Measurements from ENCODE around the gene CRYAA. TPM values are rescaled to one million over a fixed set of nuclear protein-coding genes. Genes with fewer than 3 reads are reported as not detected.
"Not testable (repeated sequence)": the region's sequence is repeated elsewhere in the genome, so short reads cannot be mapped to it uniquely, and the experiment has no call there.

Gene CRYAA, protein sequence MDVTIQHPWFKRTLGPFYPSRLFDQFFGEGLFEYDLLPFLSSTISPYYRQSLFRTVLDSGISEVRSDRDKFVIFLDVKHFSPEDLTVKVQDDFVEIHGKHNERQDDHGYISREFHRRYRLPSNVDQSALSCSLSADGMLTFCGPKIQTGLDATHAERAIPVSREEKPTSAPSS
- total RNA-seq (2021; ENCODE audit: unreplicated experiment): not detected
- polyA plus RNA-seq (2012): 0.12 TPM in 1 of 2 replicates, not detected in the other
- Bru-seq, nascent RNA: not detected
- BruChase-seq, experiment 1, labeled RNA remaining after a 6-hour chase: not detected
- not detected for BruChase-seq, experiment 2, labeled RNA remaining after a 2-hour chase
- long read RNA-seq: 0 reads

DNA sequence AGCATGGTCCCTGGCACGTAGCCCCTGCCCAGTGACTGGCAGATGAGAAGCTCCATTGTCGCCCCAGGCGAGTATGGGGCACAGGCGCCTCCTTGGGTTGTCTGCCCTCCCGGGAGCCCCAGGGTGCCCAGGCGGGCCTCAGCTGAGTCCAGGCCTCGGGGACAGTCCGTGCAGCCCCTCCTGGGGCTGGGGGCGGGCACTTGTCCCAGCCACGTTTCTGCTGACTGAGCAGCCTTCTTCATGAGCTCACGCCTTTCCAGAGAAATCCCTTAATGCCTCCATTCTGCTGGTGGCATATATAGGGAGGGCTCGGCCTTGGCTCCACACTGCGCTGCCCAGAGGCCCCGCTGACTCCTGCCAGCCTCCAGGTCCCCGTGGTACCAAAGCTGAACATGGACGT, at the start of gene CRYAA:
TSS of gene CRYAA (plus strand) at position 301 of the 400 bp plus-strand sequence. CDS start at position 393, 92 bp downstream.
- H3K79me2 ChIP-seq (ENCODE audit: insufficient read depth, low read length); ATAC-seq; H2AFZ ChIP-seq (ENCODE audit: low read depth, low read length, poor library complexity, severe bottlenecking); H3K4me1 ChIP-seq (ENCODE audit: control insufficient read depth in 1 of 2, insufficient read depth in 2 of 2, low read length in 2 of 2); H3K27me3 ChIP-seq (ENCODE audit: insufficient read depth, low read length); H3K4me2 ChIP-seq (ENCODE audit: low read length); H3K9me3 ChIP-seq (ENCODE audit: control insufficient read depth in 1 of 2, insufficient read depth in 1 of 2, low read depth in 1 of 2, low read length in 2 of 2); H3K9me2 ChIP-seq (ENCODE audit: insufficient read depth); H4K20me1 ChIP-seq (ENCODE audit: insufficient read depth); CTCF ChIA-PET; BruUV-seq (replicated peaks); DNase-seq (ENCODE audit: low read depth, low spot score); intact Hi-C loops (cut with micrococcal nuclease); POLR2A ChIA-PET; H3K9ac ChIP-seq (ENCODE audit: low read length); RAD21 ChIA-PET (ENCODE audit: low non-redundant PET in 1 of 2, low total read pairs in 2 of 2, uncharacterized antibody in 2 of 2, unreplicated experiment in 2 of 2); H3K27ac ChIP-seq (ENCODE audit: low read depth, low read length); H3K4me3 ChIP-seq (replicated peaks in 1 of 2; ENCODE audit: low read depth in 1 of 2, low read length in 2 of 2); H3K36me3 ChIP-seq (ENCODE audit: control insufficient read depth in 1 of 2, insufficient read depth in 2 of 2, low read length in 2 of 2): not testable (repeated sequence)

DNA sequence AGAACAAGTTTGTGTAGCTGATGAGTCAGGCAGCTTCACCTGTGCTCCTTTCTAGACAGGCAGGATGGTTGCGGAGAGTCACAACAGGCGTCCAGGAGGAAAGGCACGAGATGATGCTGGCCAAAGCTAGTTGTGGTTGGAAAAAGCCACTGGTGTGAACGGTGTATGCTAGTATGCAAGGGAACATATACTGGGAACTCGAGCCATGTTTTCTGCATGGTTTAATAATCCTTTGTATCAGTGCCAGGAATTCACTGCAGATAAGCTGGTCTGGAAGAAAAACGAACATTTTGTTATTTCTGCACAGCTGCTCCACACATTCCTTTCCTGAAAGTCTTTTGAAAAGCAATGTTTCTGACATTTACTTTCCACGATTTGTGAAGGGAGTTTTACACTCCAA, 38.7 kb upstream of the CRYAA start:
- DNase-seq (ENCODE audit: low read depth, low spot score); RAD21 ChIA-PET (ENCODE audit: low non-redundant PET in 1 of 2, low total read pairs in 2 of 2, uncharacterized antibody in 2 of 2, unreplicated experiment in 2 of 2); H3K4me3 ChIP-seq (replicated peaks in 1 of 2; ENCODE audit: low read depth in 1 of 2, low read length in 2 of 2); intact Hi-C loops (cut with micrococcal nuclease); H3K4me2 ChIP-seq (ENCODE audit: low read length); POLR2A ChIA-PET; H3K4me1 ChIP-seq (ENCODE audit: control insufficient read depth in 1 of 2, insufficient read depth in 2 of 2, low read length in 2 of 2); H4K20me1 ChIP-seq (ENCODE audit: insufficient read depth); H3K9me3 ChIP-seq (ENCODE audit: control insufficient read depth in 1 of 2, insufficient read depth in 1 of 2, low read depth in 1 of 2, low read length in 2 of 2); H3K27ac ChIP-seq (ENCODE audit: low read depth, low read length); H3K9me2 ChIP-seq (ENCODE audit: insufficient read depth); H3K27me3 ChIP-seq (ENCODE audit: insufficient read depth, low read length); ATAC-seq; H3K9ac ChIP-seq (ENCODE audit: low read length); H3K79me2 ChIP-seq (ENCODE audit: insufficient read depth, low read length); H2AFZ ChIP-seq (ENCODE audit: low read depth, low read length, poor library complexity, severe bottlenecking); CTCF ChIA-PET; BruUV-seq (replicated peaks); H3K36me3 ChIP-seq (ENCODE audit: control insufficient read depth in 1 of 2, insufficient read depth in 2 of 2, low read length in 2 of 2): not testable (repeated sequence)

DNA sequence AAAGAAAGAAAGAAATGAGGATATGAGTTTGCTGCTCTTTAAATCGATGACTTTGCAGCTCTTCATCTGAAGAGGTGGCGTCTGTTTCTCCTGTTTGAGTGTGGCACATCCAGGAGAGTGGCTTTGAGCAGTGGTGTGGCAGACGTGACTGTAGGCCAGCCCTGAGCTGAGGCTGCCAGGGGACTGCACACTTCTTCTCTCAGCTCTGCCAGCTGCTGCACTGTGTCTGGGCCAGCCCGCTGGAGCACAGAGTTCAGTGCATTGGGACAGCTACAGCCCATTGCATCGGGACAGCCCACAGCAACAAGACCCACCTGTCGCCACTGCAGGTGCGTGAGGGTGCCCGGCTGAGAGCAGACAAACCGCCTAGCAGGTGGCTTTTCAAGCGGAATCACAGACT, 34.3 kb upstream of the CRYAA start:
- H3K9me3 ChIP-seq (ENCODE audit: control insufficient read depth in 1 of 2, insufficient read depth in 1 of 2, low read depth in 1 of 2, low read length in 2 of 2); H3K27me3 ChIP-seq (ENCODE audit: insufficient read depth, low read length); H3K4me1 ChIP-seq (ENCODE audit: control insufficient read depth in 1 of 2, insufficient read depth in 2 of 2, low read length in 2 of 2); RAD21 ChIA-PET (ENCODE audit: low non-redundant PET in 1 of 2, low total read pairs in 2 of 2, uncharacterized antibody in 2 of 2, unreplicated experiment in 2 of 2); H3K9me2 ChIP-seq (ENCODE audit: insufficient read depth); H3K9ac ChIP-seq (ENCODE audit: low read length); BruUV-seq (replicated peaks); intact Hi-C loops (cut with micrococcal nuclease); H3K36me3 ChIP-seq (ENCODE audit: control insufficient read depth in 1 of 2, insufficient read depth in 2 of 2, low read length in 2 of 2); DNase-seq (ENCODE audit: low read depth, low spot score); H3K4me3 ChIP-seq (replicated peaks in 1 of 2; ENCODE audit: low read depth in 1 of 2, low read length in 2 of 2); H3K4me2 ChIP-seq (ENCODE audit: low read length); H4K20me1 ChIP-seq (ENCODE audit: insufficient read depth); H3K79me2 ChIP-seq (ENCODE audit: insufficient read depth, low read length); POLR2A ChIA-PET; CTCF ChIA-PET; H2AFZ ChIP-seq (ENCODE audit: low read depth, low read length, poor library complexity, severe bottlenecking); H3K27ac ChIP-seq (ENCODE audit: low read depth, low read length); ATAC-seq: not testable (repeated sequence)

DNA sequence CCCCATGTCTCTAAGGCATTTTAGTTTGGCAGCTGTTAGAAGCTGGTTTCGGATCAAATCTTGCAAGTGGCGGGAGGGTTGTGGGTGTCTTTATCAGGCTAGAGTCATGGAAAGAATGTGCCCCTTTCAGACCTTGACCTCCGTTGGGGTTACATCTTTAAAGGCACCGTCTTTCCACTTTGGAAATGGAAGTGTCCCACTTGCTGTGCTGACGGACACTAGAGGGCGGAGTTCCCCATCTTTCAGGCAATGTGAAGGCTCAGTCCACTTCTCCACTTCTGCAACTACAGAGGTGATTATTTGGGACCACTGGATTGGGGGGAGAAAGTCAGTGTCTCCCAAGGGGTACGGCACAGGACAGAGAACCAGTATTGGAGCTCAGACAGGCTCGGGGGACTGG, 29.9 kb upstream of the CRYAA start:
- H3K9ac ChIP-seq (ENCODE audit: low read length); H3K27ac ChIP-seq (ENCODE audit: low read depth, low read length); H2AFZ ChIP-seq (ENCODE audit: low read depth, low read length, poor library complexity, severe bottlenecking); POLR2A ChIA-PET; H3K27me3 ChIP-seq (ENCODE audit: insufficient read depth, low read length); H3K79me2 ChIP-seq (ENCODE audit: insufficient read depth, low read length); H3K9me2 ChIP-seq (ENCODE audit: insufficient read depth); H3K4me2 ChIP-seq (ENCODE audit: low read length); intact Hi-C loops (cut with micrococcal nuclease); BruUV-seq (replicated peaks); H4K20me1 ChIP-seq (ENCODE audit: insufficient read depth); CTCF ChIA-PET; H3K9me3 ChIP-seq (ENCODE audit: control insufficient read depth in 1 of 2, insufficient read depth in 1 of 2, low read depth in 1 of 2, low read length in 2 of 2); H3K4me3 ChIP-seq (replicated peaks in 1 of 2; ENCODE audit: low read depth in 1 of 2, low read length in 2 of 2); RAD21 ChIA-PET (ENCODE audit: low non-redundant PET in 1 of 2, low total read pairs in 2 of 2, uncharacterized antibody in 2 of 2, unreplicated experiment in 2 of 2); DNase-seq (ENCODE audit: low read depth, low spot score); H3K4me1 ChIP-seq (ENCODE audit: control insufficient read depth in 1 of 2, insufficient read depth in 2 of 2, low read length in 2 of 2); H3K36me3 ChIP-seq (ENCODE audit: control insufficient read depth in 1 of 2, insufficient read depth in 2 of 2, low read length in 2 of 2): not testable (repeated sequence)
- ATAC-seq: peak; percentile 86
